Keratinocyte (primary cell): Measurements from ENCODE around the gene SLC22A31. TPM values are rescaled to one million over a fixed set of nuclear protein-coding genes. Genes with fewer than 3 reads are reported as not detected.

Experiments used
- DNase-seq: peaks from one replicate; pipeline ENCODE4 v3.0.0-alpha.2; 2011; ENCODE audit warnings: low read depth, missing footprints, low spot score
- FAIRE-seq: peaks from 2 replicates; lab custom pipeline; 2011; peaks lifted over from hg19 to GRCh38; lab: Jason Lieb, UNC
- H2AFZ ChIP-seq: 2 replicates; pipeline ENCODE4 v1.6.0; 2012; ENCODE audit warnings: low read length, control low read depth, inconsistent platforms; ENCODE audit not compliant: control insufficient read depth
- H3K27ac ChIP-seq: 2 replicates; pipeline ENCODE4 v1.5.1; 2011; ENCODE audit warnings: low read length; ENCODE audit not compliant: control insufficient read depth, insufficient read depth
- H3K27me3 ChIP-seq: 3 replicates; pipeline ENCODE4 v1.6.0; 2011; ENCODE audit warnings: low read length; ENCODE audit not compliant: control insufficient read depth, insufficient read depth; ENCODE audit errors: extremely low read depth
- H3K36me3 ChIP-seq, 2 experiments: 2 replicates in 1 of 2; 3 replicates in 1 of 2; pipeline ENCODE4 v1.5.1; 2011; ENCODE audit warnings: low read length in 2 of 2, mild to moderate bottlenecking in 1 of 2; ENCODE audit not compliant: control insufficient read depth in 2 of 2, insufficient read depth in 2 of 2; ENCODE audit errors: extremely low read depth in 1 of 2
- H3K4me1 ChIP-seq: 3 replicates; pipeline ENCODE4 v1.5.1; 2011; ENCODE audit warnings: low read length; ENCODE audit not compliant: control insufficient read depth, insufficient read depth; ENCODE audit errors: extremely low read depth
- H3K4me2 ChIP-seq: 3 replicates; pipeline ENCODE4 v1.6.0; 2011; ENCODE audit warnings: low read depth, low read length; ENCODE audit not compliant: control insufficient read depth, insufficient read depth; ENCODE audit errors: extremely low read depth
- H3K4me3 ChIP-seq, 3 experiments: fragments of 200-600 bp in 1 of 3; sonication (generic) in 1 of 3; 2 replicates in 2 of 3; 3 replicates in 1 of 3; pipeline ENCODE4 v1.5.1; 2011 to 2016; ENCODE audit warnings: low read length in 3 of 3, mild to moderate bottlenecking in 3 of 3, control low read depth in 2 of 3, inconsistent platforms in 1 of 3, low read depth in 1 of 3, mixed read lengths in 1 of 3, mixed run types in 1 of 3, moderate library complexity in 1 of 3; ENCODE audit not compliant: control insufficient read depth in 2 of 3, insufficient read depth in 2 of 3; ENCODE audit errors: extremely low read depth in 1 of 3
- H3K79me2 ChIP-seq: 2 replicates; pipeline ENCODE4 v1.6.0; 2012; ENCODE audit warnings: low read length; ENCODE audit not compliant: control insufficient read depth, insufficient read depth
- H3K9ac ChIP-seq: 3 replicates; pipeline ENCODE4 v1.6.0; 2011; ENCODE audit warnings: low read length; ENCODE audit not compliant: control insufficient read depth, insufficient read depth; ENCODE audit errors: extremely low read depth
- H3K9me1 ChIP-seq: 3 replicates; pipeline ENCODE4 v1.6.0; 2011; ENCODE audit warnings: low read length; ENCODE audit not compliant: control insufficient read depth, insufficient read depth; ENCODE audit errors: extremely low read depth
- H3K9me3 ChIP-seq: 2 replicates; pipeline ENCODE4 v1.5.1; 2012; ENCODE audit warnings: low read depth, low read length; ENCODE audit not compliant: control insufficient read depth
- H4K20me1 ChIP-seq: 3 replicates; pipeline ENCODE4 v1.6.0; 2011; ENCODE audit warnings: low read length; ENCODE audit not compliant: control insufficient read depth, insufficient read depth; ENCODE audit errors: extremely low read depth
- EZH2 ChIP-seq: IDR thresholded peaks from one replicate; pipeline ENCODE4 v1.6.1; 2012; ENCODE audit warnings: inconsistent platforms, mild to moderate bottlenecking, low read length, moderate library complexity
- dilution Hi-C: fragments of 300-500 bp; cut with MboI; formaldehyde crosslinking; loops from one replicate; pipeline ENCODE4 v1.7.0; 2020; ENCODE audit warnings: low sequenced_read_pairs; ENCODE audit not compliant: extremely low pct_ligation_motif_present
- polyA plus RNA-seq, 5 experiments: library from polyadenylated mRNA; depleted of rRNA in 3 of 5; stranded (reverse) in 3 of 5; stranded (forward) in 1 of 5; unstranded in 1 of 5; fragments of >200 nt; gene quantifications; 1 replicate in 1 of 5; 2 replicates in 3 of 5; 3 replicates in 1 of 5; pipeline versions ENCODE4 v1.2.1 to v1.2.3, GENCODE V29; 2011 to 2012; ENCODE audit warnings: missing spikeins in 2 of 5, low read depth in 1 of 5, low replicate concordance in 1 of 5
- TF ChIP-seq, protein P1 (sequence below), 3 experiments: IDR thresholded peaks in 1 of 3; conservative IDR thresholded peaks in 1 of 3; optimal IDR thresholded peaks in 1 of 3; 2 replicates in 2 of 3; 3 replicates in 1 of 3; pipeline versions ENCODE3 to v1.5.1; 2011; ENCODE audit warnings: low read length in 3 of 3, mild to moderate bottlenecking in 3 of 3, moderate library complexity in 2 of 3, control low read depth in 1 of 3, inconsistent platforms in 1 of 3; ENCODE audit not compliant: insufficient read depth in 2 of 3; ENCODE audit errors: extremely low read depth in 1 of 3

The SLC22A31 gene
- polyA plus RNA-seq, 1 donor (not counting 4 experiments of a cell fraction or from before 2014, with no cell fraction given), result not detected

DNA sequence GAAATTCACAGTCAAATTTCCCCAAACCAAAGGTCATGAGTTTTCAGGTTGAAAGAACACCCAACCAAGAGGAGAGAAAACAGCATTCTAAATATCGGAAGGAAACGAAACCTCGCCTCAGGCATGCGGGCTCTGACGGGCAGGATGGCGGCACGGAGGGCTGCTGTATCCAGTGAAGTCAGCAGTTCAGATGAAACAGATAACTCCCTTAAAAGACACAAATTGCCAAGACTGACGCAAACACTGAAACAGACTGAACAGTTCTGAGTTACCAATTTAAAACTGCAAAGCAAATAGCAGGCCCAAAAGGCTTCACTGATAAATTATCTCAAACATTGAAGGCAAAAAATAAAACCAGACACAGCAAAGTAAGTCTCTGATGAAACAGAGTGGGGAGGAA lies 49.4 kb downstream of the SLC22A31 start:
- Histone ChIP-seq H3K27me3 (peaks cover 16% of the 10 kb centered on the region), H3K9me3 (peaks cover 6% of the 10 kb centered on the region), H3K9me1 (no peaks in the 10 kb centered on the region), H2AFZ (no peak overlapping the region), H3K4me1 (peaks cover 14% of the 10 kb centered on the region), H3K4me3 (no peak overlapping the region), H3K27ac (no peak overlapping the region), H3K9ac (no peak overlapping the region), H3K79me2 (no peaks in the 10 kb centered on the region), H3K4me2 (no peak overlapping the region), H3K36me3 (peaks cover 0 to 5% of the 10 kb centered on the region in 2 experiments), H4K20me1 (no peaks in the 10 kb centered on the region)
- FAIRE-seq (no peak), DNase-seq (no peak)
- dilution Hi-C loops, result no loop called here
- TF ChIP-seq, protein P1, sequence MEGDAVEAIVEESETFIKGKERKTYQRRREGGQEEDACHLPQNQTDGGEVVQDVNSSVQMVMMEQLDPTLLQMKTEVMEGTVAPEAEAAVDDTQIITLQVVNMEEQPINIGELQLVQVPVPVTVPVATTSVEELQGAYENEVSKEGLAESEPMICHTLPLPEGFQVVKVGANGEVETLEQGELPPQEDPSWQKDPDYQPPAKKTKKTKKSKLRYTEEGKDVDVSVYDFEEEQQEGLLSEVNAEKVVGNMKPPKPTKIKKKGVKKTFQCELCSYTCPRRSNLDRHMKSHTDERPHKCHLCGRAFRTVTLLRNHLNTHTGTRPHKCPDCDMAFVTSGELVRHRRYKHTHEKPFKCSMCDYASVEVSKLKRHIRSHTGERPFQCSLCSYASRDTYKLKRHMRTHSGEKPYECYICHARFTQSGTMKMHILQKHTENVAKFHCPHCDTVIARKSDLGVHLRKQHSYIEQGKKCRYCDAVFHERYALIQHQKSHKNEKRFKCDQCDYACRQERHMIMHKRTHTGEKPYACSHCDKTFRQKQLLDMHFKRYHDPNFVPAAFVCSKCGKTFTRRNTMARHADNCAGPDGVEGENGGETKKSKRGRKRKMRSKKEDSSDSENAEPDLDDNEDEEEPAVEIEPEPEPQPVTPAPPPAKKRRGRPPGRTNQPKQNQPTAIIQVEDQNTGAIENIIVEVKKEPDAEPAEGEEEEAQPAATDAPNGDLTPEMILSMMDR (optimal IDR thresholded peaks at IDR 0.05 in 1 of 3, IDR thresholded peaks at IDR 0.05 in 1 of 3, conservative IDR thresholded peaks at IDR 0.05 in 1 of 3; ENCODE audit: extremely low read depth in 1 of 3, insufficient read depth in 2 of 3, low read length in 3 of 3), result no peak
- no peak for TF ChIP-seq EZH2

DNA sequence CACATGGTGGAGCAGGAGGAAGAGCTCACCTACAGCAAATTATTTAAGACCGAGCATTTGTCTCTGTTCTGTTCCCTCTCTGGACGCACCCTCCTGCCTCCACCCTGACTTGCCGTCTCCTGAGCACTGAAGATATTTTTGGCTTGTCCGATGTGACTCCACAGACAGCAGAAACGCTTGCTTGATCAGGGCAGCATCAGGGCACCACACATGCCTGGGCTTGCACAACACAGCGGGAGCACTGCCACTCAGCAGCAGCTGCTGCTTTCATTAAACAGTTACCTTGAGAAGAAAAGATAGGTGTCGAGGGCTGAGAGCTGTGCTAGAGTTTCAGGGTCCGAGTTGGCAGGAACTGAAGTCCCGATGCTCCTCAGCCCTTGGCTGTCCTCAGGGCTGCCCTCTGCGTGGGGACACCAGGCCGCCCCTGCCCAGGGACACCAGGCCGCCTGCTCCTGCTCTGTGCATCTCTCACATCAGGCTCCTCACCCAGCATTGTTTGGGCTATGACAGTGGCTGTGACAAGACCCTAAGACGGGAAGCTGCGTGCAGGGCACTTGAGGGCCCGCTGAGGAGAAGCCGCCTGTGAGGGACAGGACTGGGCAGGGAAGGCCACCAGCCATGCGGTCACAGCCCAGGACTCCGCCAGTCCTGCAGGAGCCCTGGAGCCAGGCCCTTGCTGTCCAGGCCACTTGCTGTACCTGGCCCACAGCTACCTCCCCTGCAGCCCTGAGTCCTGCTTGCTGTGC lies 50.1 kb downstream of the SLC22A31 start:
- Histone ChIP-seq H3K27me3 (peaks cover 10% of the 10 kb centered on the region), H3K9ac (no peak overlapping the region), H3K4me3 (no peak overlapping the region), H4K20me1 (no peaks in the 10 kb centered on the region), H3K9me3 (peaks cover 6% of the 10 kb centered on the region), H3K36me3 (peaks cover 3 to 5% of the 10 kb centered on the region in 2 experiments), H3K9me1 (no peaks in the 10 kb centered on the region), H3K4me2 (peak overlapping the region; percentile 1), H3K4me1 (peaks cover 14% of the 10 kb centered on the region), H3K79me2 (no peaks in the 10 kb centered on the region), H2AFZ (no peak overlapping the region), H3K27ac (no peak overlapping the region)
- TF ChIP-seq, protein P1 (optimal IDR thresholded peaks at IDR 0.05 in 1 of 3, IDR thresholded peaks at IDR 0.05 in 1 of 3, conservative IDR thresholded peaks at IDR 0.05 in 1 of 3; ENCODE audit: extremely low read depth in 1 of 3, insufficient read depth in 2 of 3, low read length in 3 of 3), result no peak
- TF ChIP-seq EZH2, result no peak
- DNase-seq, result no peak
- peak; percentile 95 for FAIRE-seq
- dilution Hi-C loops, result no loop called here
